Measurements from ENCODE around the gene ELMOD3.
A peak's percentile ranks its signal among the peaks of the same experiment; 100 is the strongest.
"Not testable (repeated sequence)": the region's sequence is repeated elsewhere in the genome, so short reads cannot be mapped to it uniquely, and the experiment has no call there.

Gene ELMOD3

DNA sequence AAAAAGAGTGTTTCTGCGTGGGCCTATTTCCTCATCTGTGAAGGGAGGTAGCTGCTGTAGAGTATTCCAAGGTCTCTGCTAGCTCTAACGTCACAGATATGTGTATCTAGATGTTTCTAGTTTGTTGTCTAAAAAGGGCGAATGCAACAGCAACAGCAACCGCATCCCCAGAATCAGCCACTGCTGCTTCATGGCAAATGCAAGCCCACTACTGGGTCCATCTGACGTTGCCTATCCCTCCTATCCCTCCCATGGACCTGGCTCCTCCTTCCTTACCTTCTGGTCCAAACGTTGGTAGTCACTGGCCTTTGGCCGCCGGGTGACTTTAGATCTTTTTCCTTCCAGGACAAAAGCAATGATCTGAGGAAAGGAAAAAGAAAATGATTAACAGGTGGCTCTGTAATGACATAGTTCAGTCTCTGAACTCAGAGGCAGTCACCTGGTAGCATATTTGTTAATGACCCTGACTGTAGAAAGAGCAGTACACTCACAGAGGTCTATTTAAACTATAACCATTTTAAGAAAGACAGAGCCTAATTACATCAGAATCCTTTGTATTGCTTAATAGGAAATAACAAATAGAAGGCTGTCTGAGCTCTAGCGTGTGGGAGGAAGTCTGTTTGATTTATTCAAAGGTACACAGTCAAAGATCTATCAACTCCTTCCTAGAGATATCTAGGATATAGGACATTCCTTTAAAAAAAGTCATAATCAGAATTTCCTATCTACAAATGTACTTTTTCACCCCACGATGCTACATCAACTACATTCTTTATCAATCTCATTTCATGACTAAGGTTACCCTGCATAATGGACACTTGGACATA is 29.7 kb upstream of the ELMOD3 start:
- DNase-seq (ENCODE audit: low read depth) = no peak
- peak overlapping the region; percentile 60 for H3K4me3 ChIP-seq (ENCODE audit: low read depth, low read length)
- TF ChIP-seq, protein P1, sequence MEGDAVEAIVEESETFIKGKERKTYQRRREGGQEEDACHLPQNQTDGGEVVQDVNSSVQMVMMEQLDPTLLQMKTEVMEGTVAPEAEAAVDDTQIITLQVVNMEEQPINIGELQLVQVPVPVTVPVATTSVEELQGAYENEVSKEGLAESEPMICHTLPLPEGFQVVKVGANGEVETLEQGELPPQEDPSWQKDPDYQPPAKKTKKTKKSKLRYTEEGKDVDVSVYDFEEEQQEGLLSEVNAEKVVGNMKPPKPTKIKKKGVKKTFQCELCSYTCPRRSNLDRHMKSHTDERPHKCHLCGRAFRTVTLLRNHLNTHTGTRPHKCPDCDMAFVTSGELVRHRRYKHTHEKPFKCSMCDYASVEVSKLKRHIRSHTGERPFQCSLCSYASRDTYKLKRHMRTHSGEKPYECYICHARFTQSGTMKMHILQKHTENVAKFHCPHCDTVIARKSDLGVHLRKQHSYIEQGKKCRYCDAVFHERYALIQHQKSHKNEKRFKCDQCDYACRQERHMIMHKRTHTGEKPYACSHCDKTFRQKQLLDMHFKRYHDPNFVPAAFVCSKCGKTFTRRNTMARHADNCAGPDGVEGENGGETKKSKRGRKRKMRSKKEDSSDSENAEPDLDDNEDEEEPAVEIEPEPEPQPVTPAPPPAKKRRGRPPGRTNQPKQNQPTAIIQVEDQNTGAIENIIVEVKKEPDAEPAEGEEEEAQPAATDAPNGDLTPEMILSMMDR (IDR thresholded peaks at IDR 0.05; ENCODE audit: insufficient read depth, low read depth, low read length, missing control alignments) = no peak

DNA sequence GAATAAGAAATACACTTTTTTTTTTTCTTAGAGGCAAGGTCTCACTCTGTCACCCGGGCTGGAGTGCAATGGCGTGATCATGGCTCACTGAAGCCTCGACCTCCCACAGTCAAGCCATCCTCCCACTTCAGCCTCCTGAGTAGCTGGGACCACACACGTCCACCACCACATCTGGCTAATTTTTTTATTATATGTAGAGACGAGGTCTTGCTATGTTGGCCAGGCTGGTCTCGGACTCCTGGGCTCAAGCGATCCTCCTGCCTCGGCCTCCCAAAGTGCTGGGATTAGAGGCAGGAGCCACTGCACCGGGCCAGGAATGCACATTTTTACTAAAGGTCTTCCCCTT is 29.1 kb upstream of the ELMOD3 start:
- TF ChIP-seq, protein P1 (IDR thresholded peaks at IDR 0.05; ENCODE audit: insufficient read depth, low read depth, low read length, missing control alignments) = no peak
- H3K4me3 ChIP-seq (ENCODE audit: low read depth, low read length) = peak overlapping the region; percentile 60
- DNase-seq (ENCODE audit: low read depth) = no peak

DNA sequence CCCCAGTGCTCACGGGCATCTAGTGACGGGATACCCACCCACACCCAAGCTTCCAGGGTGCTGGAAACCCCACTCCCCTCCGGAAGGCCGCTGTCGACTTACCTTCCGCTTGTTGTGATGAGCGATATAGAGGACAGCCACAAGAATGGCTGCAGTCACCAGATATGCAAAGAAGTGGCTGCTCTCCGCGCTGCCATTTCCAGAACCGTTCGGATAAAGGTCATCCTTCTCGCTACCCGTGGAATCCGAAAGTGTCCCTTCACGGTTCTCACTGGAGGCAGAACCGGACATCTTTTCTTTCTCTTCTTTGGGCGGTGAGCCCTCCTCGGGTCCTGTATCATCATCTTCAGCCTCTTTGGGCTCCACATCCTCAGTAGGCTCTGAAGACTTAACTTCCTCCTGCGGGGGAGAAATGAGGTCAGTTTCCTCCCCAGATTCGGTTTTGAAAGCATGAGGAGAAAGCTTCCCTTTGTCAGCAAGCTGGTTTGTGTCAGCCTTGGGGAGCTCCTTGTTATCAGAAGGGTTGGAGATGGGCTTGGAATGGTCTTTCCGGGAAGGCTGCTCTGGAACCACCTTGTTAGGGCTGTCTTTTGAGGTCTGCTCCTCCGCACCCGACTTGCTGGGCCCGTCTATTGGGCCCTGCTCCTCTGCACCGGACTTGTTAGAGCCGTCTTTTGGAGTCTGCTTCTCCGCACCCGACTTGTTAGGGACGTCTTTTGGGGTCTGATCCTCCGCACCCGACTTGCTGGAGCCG is 28.0 kb upstream of the ELMOD3 start:
- peak; percentile 75 for DNase-seq (ENCODE audit: low read depth)
- TF ChIP-seq, protein P1 (IDR thresholded peaks at IDR 0.05; ENCODE audit: insufficient read depth, low read depth, low read length, missing control alignments) = no peak
- H3K4me3 ChIP-seq (ENCODE audit: low read depth, low read length) = peak overlapping the region; percentile 60

DNA sequence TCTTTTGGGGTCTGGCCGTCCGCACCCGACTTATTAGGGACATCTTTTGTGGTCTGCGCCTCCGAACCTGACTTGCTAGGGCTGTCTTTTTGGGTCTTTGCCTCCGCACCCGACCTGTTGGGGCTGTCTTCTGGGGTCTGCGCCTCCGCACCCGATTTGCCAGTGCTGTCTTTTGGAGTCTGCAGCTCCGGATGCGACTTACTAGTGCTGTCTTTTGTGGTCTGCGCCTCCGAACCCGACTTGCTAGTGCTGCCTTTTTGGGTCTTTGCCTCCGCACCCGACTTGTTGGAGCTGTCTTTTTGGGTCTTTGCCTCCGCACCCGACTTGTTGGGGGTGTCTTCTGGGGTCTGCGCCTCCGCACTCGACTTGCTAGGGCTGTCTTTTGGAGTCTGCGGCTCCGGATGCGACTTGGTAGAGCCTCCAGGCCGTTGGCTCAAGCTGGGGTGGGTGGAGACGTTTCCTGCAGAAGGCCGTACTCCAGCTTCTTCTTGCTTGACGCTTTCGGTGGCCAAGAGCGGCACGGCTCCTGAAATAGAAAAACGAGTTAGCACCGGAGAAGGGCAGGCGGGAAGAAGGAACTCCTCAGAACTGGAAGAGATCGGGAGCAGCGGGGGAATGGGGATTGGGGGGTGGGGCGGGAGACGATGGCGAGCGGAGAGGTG is 27.3 kb upstream of the ELMOD3 start:
- DNase-seq (ENCODE audit: low read depth) = peak; percentile 80
- TF ChIP-seq, protein P1 (IDR thresholded peaks at IDR 0.05; ENCODE audit: insufficient read depth, low read depth, low read length, missing control alignments) = no peak
- peak overlapping the region; percentile 60 for H3K4me3 ChIP-seq (ENCODE audit: low read depth, low read length)

DNA sequence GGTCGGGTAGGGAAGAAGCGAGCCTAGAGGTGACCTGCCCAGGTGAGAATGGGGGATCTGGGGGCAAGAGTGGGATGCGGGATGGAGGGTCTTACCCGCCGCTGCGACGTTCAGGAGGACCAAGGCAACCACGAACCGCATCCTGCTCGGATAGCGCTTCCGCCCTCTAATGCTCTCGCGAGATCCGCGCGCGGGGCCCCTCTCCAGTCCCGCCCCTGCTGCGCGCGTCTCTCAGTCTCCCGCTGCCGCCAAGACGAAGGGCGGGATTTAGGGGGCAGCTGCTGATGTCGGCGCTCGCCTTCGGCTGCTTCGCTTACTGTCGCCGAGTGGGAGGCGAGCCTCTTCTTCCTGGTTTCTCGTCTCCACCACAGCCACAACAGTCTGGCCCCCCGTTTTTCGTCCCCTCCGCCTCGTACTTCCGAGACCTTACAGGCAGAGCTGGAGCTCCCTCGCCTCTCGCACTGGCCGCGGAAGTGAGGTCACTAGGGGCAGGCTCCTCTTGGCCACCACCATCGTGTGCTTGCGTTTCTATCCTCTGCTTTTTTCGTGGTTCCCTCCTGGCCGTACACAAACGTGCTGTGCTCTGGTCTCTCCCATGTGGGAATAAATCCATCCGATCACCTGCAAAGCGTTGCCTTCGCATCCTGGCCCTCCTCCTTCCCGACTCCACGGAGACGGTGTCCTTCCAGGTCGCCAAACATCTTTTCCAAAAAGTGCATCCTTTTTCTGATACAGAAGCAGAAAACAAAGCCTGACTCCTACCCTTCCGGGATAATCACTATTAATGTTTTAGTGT is 26.5 kb upstream of the ELMOD3 start, which contains the start of gene TGOLN2:
Gene TGOLN2, minus strand, starts transcription at position 168 of the 796 bp plus-strand sequence. Its CDS starts 27 bp downstream, at position 141.
- DNase-seq (ENCODE audit: low read depth) = peak; percentile 96
- peak within 1 kb of the TSS; percentile 60 for H3K4me3 ChIP-seq (ENCODE audit: low read depth, low read length)
- TF ChIP-seq, protein P1 (IDR thresholded peaks at IDR 0.05; ENCODE audit: insufficient read depth, low read depth, low read length, missing control alignments) = no peak

DNA sequence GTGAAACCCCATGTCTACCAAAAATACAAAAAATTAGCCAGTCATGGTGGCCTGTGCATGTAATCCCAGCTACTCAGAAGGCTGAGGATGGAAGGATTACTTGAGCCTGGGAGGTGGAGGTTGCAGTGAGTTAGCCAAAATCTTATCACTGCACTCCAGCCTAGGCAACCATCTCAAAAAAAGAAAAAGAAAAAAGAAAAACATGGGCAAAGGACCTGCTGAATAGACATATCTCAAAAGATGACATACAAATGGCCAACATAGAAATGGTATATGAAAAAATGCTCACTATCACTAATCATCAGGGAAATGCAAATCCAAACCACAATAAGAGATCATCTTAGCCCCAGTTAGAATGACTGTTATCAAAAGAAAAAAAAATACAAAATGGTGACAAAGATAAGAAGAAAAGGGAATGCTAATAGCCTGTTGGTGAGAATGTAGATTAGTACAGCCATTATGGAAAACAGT is 25.4 kb upstream of the ELMOD3 start:
- TF ChIP-seq, protein P1 (IDR thresholded peaks at IDR 0.05; ENCODE audit: insufficient read depth, low read depth, low read length, missing control alignments) = no peak
- DNase-seq (ENCODE audit: low read depth) = no peak
- no peak overlapping the region for H3K4me3 ChIP-seq (ENCODE audit: low read depth, low read length)

DNA sequence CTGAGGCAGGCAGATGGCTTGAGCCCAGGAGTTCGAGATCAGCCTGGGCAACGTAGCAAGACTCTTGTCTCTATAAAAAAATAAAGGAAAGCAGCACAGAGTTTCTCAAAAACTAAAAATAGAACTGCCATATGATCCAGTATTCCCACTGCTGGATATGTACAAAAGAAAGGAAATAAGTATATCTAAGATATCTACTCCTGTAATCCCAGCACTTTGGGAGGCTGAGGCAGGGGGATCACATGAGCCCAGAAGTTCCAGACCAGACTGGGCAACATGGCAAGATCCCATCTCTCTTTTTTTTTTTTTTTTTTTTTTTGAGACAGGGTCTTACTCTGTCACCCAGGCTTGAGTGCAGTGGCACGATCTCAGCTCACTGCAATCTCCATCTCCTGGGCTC is 24.9 kb upstream of the ELMOD3 start:
- DNase-seq (ENCODE audit: low read depth); H3K4me3 ChIP-seq (ENCODE audit: low read depth, low read length): not testable (repeated sequence)

All from GM12865 (cell line).